ENCODE measurements around the gene KRTAP4-5.

- TF ChIP-seq CTCF (IDR thresholded peaks at IDR 0.05; ENCODE audit: insufficient read depth, low read depth, low read length) (no peak), EZH2 (IDR thresholded peaks at IDR 0.05; ENCODE audit: insufficient read depth, low read length) (no peak)
These were observed 4.4 kb downstream of the KRTAP4-5 start for GRCh38 chr17:41145261-41145660.
